Esophagus mucosa (tissue), 1 donor: ENCODE data around the gene CD247. TPM values are rescaled to one million over a fixed set of nuclear protein-coding genes. Genes with fewer than 3 reads are reported as not detected.

Experiments
- ATAC-seq: fragments of 200-7000 bp; cut with Tn5 transposase; one replicate; pipeline ENCODE4 v1.9.1; 2020
- total RNA-seq: library from RNA; stranded (reverse); gene quantifications from one replicate; pipeline ENCODE4 v1.2.4, GENCODE V29; 2023
- donor health status: DM: yes; HTN: yes; CAD: no.

The CD247 gene
- total RNA-seq, 1 donor from 2014 or later, result 0.80 TPM

DNA sequence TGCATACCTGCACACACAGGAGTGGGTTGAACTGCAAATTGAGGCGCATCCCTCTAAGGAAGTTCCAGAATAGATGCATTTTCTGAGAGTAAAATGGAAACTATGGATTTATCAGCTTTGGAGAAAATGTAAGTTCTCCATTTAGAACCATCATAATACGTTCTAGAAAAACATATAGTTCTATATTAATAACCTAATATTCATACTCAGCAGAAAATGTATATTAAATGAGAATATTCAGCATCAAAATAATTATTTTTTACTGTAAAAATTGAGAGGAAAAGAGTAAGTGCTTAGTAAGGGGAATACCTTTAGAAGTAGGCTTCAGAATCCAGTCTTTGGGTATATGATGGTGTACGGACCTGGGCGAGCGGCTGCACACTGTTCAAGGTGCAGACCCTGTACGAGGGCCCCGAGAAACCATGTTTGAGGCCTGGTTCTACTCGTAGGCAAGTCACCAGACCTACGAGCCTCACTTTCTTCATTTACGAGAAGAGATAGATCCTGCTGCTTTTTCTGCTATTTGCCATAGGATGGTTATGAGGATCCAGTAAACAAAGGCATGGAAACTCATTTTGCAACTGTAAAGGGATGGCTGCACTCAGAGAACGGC, 6.8 kb downstream of the CD247 start:
- no peak for ATAC-seq

DNA sequence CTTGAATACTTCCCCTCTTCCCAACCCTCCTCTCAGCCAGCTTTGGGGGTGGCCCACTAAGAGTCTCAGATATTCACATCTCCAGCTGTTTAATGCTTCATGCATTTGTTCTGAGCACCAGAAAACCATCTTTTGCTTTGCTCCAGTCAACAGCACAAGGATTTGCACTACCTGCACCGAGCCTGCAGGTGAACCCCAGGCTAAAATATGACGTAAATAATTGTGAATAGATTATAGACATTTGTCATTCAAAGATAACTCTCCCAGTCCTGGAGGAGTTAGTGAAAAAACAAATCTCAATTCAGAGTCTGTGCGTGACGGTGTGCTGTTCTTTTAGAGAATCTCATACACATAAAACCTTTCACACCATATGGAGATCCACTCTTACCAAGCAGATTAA, 7.4 kb downstream of the CD247 start:
- no peak for ATAC-seq

DNA sequence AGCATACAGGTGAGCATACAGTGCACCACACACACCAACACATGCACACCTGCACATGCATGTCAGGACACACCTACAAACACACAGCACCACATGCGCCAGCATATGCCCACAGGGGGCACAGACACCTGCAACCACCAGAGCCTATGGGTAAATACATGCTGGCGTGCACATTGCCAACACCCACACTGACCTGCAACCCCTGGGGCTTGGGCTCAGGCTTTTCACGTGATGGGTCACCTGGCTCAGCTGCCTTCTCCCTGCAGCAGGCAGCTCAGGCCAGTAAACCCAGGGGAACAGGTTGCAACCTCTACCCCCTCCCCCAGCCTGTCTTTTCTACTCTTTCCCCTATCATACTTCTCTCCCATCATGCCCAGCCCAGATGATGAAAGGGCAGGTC, 8.1 kb downstream of the CD247 start:
- ATAC-seq, result no peak

DNA sequence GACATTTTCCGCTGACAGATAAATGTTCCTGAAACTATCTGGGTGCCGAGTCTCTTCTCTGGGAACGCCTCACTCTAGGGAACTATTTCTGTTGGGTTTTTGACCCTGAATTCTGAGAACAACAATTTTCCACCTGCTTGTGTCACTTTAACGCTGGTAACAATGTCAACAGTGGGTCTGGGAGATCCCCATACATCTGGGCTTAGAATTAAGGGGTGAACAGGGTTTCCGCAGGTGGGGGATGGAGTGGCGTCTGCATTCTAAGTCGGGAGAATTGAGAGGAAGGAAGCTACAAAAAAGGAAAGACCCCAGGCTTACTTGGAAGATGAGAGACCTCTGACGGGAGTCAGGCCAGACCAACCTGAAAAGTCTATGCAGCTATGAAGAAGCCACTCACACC, 8.7 kb downstream of the CD247 start:
- ATAC-seq, result no peak

DNA sequence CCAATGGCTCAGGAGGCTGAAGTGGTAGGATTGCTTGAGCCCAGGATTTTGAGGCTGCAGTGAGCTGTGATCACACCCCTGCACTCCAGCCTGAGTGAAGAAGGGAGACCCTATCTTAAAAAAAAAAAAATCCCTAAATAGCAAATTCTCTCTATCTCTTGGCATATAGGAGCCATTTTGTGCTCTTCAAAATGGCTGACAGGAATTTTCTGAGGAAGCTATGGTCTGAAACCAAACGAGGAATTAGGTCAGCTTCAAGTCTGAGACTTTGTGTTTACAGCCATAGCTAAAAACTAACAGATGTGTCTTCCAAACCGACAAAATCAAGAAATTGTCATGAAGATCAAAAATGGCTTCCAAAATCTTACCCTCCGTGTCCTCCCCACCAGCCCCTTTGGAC, 10.6 kb downstream of the CD247 start:
- no peak for ATAC-seq

DNA sequence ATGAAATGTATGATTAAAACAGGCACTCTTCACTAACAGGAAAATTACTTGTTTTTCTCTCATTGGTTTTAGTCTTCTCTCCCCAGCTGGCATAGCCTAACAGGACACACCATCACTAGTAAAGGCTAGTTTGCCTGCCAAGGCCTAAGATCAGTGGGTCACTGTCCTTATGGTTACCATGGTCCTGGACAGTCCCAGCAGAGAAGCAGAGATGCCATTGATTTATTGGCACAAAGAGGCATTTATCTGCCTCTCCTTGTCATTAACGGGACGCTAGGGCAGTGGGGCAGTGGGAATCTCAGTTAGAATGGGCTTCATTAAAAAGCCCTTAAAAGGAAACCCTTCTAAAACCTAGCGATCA, 13.9 kb downstream of the CD247 start:
- ATAC-seq, result no peak

DNA sequence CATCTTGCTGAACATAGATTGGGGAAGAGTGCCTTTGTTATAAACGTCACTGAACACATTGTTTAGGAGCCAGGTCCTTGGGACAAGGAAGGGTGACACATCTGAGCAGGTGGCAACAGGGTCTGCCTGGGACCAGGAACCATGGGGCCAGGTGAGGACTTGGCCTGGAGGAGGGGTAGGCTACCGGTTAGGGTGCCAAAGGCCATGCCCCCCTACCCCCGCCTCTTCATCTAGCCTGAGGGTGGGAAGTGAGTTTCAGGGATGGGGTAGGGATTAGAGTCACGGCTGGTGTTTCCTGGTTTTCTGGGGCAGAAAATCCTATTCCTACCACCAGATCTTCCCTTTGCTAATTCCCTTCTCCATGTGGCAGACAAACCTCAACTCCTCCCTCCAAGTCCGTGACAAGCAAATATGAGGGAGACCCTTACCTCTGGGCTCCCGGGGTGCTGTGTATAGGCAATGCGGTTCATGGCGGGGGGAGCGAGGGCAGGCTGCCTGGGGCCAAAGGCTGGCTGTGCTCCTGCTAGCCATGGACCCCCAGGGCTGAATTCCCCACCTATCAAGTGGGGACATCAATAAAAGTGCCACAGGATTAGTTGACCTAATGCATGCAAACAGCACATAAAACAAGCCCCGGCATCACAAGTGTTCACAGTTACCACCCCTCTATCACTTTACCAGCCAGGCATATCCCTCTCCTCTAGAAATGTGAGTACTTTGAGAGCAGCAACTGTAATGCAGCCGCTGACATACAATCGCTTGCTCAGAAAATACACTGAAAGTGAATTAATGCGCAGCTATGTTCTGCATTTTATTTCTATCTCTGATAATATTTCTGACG, 14.5 kb downstream of the CD247 start:
- ATAC-seq, result peak; percentile 28

DNA sequence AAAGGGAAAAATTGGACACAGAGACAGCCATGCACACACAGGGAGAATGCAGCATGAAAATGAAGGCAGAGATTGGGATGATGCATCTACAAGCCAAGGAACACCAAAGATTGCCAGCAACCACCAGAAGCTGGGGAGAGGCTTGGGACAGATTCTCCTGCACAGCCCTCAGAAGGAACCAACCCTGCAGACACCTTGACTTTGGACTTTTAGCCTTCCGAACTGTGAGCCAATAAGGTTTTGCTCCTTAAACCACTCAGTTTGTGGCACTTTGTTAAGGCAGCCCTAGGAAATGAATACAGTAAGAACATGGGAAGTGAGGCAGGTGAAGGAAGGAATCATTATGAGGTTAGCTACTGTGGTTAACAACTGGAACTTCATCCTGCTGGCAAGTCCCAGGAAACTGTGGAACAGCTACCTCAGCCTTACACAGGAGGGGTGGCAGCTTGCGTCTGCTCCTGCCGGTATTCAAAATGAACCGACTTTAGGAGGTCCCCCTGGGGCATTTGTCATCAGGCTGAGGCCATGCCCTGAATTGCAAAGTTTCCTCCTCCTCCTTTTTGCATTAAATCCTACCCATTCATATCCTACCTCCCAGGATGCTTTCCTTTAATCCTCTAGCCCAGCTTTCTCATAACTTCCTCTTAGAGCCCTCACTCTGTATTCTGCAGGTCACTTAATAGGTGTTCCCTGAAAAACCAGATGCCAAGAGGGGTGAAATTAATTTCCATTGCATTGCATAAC, 15.4 kb downstream of the CD247 start:
- peak; percentile 54 for ATAC-seq

DNA sequence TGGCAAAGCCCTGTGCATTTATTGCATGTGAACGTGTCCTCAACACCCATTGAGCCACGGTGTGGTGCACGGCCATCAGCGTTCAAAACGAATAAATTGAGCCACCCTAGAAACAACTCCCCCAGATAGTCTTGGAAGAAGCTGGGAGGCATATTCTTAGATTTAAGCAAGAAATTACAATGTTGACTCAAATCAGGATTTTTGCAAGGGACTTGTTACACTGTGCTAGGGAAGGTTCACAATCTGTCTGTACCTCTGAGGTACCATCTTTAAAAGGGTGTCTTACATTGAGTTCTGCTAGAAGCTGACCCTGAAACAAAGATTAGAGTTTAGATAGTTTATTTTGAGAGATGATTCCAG, 16.2 kb downstream of the CD247 start:
- ATAC-seq, result no peak

DNA sequence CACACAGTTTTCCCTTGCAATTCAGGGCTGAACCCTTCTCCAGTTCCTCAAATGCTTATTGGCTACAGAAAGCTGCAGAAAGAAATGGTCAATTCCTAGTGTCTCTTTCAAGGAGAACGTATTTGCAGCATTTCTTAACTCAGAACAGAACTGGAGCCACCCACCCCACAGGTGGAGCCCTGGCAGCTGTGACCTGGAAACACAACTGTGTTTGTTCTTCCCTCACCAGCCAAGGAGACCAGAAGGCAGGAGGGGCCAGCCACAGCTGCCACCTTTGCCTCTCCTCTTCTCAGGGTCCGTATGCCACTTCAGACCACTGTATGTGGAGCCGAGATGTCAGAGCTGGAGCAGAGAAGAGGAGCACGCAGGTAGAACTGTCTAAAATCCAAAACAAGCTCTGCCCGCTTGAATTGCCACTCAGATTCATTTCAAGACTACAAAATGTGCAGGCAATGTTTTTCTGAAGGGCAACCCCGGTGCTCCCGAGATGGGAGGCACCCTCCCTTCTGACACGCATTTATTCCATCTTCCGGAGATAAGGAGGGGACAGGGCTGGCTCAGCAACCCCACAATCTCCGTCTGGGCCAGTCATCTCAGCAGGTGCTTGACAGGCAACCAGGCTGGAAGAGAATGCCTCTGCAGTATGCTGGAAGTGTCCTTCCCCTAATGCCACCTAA, 16.7 kb downstream of the CD247 start:
- ATAC-seq, result no peak

DNA sequence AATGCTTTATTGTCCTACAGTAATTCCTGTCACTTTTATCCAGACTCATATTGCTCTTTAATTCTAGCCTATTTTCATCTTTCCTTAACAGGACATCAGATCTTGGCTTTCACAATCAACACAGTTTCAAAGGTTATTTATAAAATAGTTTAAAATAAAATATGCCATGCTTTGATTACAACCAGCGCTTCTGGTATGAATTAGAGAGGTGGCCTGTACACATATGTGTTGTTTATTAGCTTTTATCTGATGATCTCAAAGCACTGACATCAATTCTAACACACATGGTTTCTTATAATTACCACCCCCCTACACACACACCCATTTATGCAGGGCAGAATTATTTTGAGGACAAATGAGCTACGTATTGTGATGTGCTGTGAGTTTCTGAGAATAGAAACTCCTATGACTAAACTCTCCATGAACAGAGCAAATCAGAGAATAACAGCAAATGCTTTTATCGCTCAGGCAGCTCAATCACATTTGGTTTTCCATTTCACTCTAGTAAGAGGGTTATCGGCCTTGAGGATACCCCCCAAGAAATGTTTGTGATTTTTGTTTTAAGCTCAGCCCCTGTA, 18.0 kb downstream of the CD247 start:
- ATAC-seq, result no peak

DNA sequence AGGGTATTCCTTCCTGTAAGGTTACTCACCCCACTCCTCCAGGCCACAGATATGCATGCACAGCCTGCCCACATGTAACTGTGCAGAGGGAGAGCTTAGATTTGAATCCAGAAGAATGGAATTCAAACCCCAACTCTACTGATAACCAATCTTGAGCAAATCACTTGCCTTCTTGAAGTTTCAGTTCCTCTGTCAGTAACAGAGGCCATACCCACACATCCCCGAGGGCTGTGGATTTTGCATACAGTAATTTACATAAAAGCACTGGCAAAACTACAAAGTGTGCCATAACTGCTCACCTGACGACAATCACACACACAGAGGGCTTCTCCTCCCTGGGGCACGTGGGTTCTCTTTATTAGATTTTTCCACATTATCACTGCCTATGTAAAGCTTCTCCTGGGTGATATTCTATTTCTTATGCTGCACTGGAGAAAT, 18.6 kb downstream of the CD247 start:
- peak; percentile 28 for ATAC-seq

DNA sequence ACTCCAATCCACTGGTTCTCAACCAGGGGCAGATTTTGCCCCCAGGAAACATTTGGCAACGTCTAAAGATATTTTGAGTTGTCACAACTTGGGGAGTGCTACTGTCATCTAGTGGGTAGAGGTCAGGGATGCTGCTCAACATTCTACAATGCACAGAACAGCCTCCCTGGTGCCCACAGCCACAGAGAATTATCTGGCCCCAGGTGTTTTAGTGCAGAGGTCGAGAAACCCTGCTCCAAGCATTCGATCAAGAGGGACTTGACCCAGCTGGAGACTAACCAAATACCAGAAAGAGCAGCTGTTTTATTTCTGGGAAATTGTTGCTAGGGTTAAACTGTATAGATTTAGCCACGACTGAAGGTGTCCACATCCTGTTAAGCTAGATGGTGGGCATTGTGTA, 19.2 kb downstream of the CD247 start:
- no peak for ATAC-seq

DNA sequence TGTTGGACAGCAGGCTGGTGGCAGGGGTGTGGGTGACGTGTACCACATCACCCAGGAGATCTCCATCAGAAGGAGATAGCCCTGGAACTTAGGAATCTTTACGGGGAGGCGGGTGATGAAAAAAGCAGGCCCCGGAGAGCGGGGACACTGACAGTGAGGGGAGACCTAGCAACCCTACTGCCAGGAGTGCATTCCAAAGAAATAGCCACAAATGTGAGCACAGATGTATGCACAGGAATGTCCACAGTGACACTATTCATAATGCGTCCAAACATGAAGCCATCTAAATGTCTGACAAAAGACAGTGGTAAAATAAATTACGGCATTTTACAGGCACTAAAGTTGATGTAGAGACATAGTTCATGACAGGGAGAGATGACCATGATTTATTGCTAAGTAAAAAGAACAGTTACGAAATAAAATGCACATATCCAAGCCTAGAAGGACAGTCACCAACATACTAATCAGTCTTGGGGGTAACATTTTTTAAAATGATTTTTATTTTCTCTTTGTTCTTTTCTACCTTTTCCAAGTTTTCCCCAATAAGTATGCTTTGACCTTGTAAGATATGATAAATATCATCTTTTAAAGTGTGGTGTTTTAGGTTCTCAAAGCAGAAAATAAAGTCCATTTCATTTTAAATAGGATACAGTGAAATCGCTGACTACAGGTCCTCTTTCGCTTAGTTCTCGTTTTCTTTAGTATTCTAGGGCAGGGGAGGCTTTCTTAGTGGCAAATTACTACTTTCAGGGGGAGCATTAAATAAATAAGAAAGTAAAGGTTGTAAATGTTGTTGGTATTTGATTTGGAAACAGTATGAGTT, 21.3 kb downstream of the CD247 start:
- ATAC-seq, result no peak

DNA sequence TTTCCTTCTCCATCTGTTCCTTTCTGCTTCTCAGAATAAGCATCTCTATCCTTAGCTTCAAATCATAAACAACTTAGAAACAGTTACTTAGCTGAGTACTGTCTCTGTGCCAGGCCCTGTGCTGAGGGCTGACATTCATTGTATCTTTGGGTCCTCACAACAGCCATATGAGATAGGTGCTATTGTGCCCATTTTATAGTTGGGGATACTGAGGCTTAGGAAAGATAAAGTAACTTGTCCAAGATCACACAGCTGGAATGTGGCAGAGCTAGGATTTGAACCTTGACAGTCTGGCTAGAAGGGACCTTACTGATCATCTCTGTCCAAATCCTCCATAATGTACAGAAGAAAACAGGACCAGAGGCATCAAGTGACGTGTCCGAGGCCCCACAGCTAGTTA, 25.0 kb downstream of the CD247 start:
- ATAC-seq, result no peak

DNA sequence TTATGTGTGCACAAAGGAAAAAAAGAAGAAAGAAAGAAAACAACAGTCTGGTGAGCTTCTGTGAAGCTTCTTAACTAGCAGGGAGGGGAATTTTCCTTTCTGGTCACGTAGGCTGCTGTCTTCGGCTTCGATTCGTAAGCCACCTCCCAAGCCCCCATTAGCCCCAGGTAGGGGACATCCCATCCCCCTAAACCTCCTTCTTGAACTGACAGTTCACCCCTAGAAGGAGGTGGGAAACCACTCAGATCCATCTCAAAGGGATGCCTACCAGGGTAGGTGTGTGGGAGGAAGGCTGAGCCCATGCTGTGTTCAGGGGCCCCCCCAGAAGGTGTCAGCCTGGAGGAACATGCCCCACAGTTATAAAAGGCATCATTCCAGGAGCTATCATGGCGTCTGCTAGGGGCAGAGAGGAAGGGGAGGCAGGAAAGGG, 25.8 kb downstream of the CD247 start:
- ATAC-seq, result no peak

DNA sequence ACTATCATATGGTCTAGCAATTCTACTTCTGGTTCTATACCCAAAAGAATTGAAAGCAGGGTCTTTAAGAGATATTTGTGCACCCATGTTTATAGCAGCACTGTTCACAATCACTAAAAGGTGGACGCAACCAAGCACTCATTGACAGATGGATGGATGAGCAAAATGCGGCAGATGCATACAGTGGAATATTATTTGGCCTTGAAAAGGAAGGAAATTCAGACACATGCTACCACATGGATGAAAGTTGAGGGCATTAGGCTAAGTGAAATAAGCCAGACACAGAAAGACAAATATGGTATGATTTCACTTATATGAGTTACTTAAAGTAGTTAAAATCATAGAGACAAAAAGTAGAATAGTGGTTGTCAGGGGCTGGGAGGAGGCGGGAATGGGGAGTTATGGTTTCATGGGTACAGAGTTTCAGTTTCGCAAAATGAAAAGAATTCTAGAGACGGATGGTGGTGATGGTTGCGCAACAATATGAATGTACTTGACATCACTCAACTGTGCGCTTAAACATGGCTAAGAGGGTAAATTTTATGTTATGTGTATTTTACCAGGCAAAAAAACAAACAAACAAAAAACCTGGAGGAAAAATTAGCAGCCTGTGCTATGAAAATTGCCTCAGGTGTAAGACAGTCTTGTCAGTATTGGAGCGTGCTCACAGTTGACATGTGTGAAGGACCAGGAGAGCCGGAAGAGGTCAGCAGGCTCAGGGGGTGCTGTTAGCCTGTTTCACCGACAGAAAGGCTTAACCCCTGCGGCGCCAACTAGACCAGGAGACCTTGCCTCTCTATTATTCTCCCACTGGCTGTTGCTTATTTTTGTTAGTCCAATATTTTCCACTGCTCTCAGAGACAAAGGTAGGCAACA, 26.5 kb downstream of the CD247 start:
- no peak for ATAC-seq

DNA sequence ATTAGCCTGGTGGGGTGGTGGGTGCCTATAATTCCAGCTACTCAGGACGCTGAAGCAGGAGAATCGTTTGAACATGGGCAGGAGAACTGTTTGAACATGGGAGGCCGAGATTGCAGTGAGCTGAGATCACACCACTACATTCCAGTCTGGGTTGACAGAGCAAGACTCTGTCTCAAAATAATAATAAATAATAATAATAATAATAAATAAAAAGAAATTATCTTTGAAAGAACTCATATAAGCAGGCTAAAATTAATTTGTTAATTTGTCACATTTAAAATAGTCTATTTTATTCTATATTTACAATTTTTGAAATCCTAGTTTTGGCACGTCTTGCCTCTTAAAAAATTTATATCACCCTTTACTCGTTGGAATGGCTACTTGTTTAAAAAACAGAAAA, 27.6 kb downstream of the CD247 start:
- ATAC-seq, result no peak

DNA sequence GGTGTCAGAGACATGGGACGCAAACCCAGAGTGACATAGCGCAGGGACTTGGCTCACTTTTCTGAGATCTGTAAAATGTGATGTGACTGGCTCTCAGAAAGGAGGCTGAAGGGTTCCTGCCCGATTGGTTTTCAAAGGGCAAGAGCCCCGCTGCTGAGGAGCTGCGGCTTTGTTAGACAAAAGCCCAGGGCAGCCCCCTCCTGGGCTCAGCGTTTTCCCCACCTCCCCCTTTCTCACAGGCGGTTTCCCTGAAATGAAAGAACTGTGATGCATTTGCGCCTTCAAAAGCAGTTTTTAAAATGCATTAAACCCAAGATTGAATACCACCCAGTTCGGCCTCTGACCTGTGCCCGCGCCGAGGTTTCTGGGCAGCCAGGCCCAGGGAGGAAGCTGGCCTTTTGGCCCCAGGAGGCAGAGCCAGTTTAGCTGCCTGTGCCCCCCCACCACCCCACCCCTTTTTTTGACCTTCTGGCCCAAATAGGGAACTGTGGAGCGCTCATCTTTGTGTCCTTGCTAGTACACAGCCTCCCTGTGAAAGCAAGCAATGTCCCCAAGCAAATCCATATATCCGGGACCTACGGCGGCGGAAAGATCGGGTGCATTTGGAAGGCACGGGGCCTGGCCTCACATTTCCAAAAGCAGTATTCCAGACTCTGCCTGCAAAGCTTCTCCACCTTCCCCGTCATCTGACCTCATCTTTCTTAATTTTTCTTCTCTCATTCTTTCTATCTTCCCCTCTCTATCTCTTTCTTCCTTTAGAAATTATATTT, 28.6 kb downstream of the CD247 start:
- no peak for ATAC-seq

DNA sequence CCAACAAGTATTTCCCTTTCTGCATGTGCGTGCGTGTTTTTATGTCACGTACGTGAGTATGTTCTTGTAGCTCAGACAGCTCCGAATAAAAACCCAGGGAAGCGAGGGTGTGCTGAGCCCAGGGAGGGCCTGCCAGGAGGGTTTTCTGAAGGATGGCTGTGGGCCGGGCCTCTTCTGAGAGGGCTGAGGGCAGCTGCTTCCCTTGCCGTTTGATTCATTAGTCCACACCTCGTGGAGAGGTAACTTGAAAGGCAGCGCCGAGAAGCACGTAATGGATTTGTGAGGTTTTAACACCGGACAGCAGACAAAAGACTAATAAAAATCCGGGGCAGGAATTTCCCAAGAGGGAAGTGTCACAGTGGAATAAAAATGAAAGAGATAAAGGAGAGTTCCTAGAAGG, 29.5 kb downstream of the CD247 start:
- peak; percentile 38 for ATAC-seq
